ENCODE data around the gene BACH2. TPM values are rescaled to one million over a fixed set of nuclear protein-coding genes. Genes with fewer than 3 reads are reported as not detected.

Gene BACH2
- total and polyA plus RNA-seq, 10 of the 15 experiments (the other 5 are each of a cell fraction or from before 2014, with no cell fraction given), result 0.03 to 0.28 (median 0.04) TPM; not detected in 3

GRCh38 chr6:89950446-89950845 is 346.2 kb downstream of the BACH2 start:
- BruUV-seq (replicated peaks), result no TSS peak
- ChIA-PET POLR2A (no interaction called here), CTCF (interaction anchor here (0.7 to 2.0 kb wide), 2 partner anchors 10 to 529 kb away, joined by 3 to 9 read pairs; no protein-coding TSS in a partner anchor), RAD21 (ENCODE audit: unreplicated experiment) (no interaction called here), SMC1A (ENCODE audit: uncharacterized antibody, unreplicated experiment) (no interaction called here)
- intact Hi-C loops (cut with micrococcal nuclease; ENCODE audit: unreplicated experiment) (no loop called here), in situ Hi-C loops (cut with MboI) (no loop called here)
- Histone ChIP-seq H4K20me1 (ENCODE audit: control insufficient read depth, insufficient read depth) (no peaks in the 10 kb centered on the region), H3K9me3 (replicated peaks; ENCODE audit: control insufficient read depth, insufficient read depth, low read length) (no peaks in the 10 kb centered on the region), H3K27me3 (replicated peaks in 1 of 2; ENCODE audit: control insufficient read depth in 2 of 2, insufficient read depth in 2 of 2, low read length in 1 of 2) (peaks cover 0 to 3% of the 10 kb centered on the region in 2 experiments; a peak in 1 of 4 replicates), H3K9ac (ENCODE audit: control insufficient read depth, insufficient read depth, low read length) (no peak overlapping the region), H3K36me3 (ENCODE audit: control insufficient read depth in 2 of 2, insufficient read depth in 2 of 2, low read length in 1 of 2) (no peaks in the 10 kb centered on the region), H3K4me1 (ENCODE audit: control insufficient read depth, insufficient read depth, low read length) (no peaks in the 10 kb centered on the region), H3K27ac (ENCODE audit: control insufficient read depth, insufficient read depth) (no peak overlapping the region), H3K4me2 (ENCODE audit: control insufficient read depth, insufficient read depth) (no peak overlapping the region), H3K79me2 (ENCODE audit: control insufficient read depth, insufficient read depth, low read length) (no peaks in the 10 kb centered on the region), H2AFZ (ENCODE audit: control insufficient read depth, low read depth, low read length) (no peak overlapping the region), H3K4me3 (no peak overlapping the region)
- FAIRE-seq (no peak), ATAC-seq (no peak), DNase-seq (ENCODE audit: low read depth, low spot score) (no peak)
- WGBS (ENCODE audit: insufficient coverage, insufficient replicate concordance, low lambda C conversion rate, missing lambda C conversion rate), result 76% methylated on average over 17 of the region's 17 CpGs
- TF ChIP-seq E4F1 (IDR thresholded peaks at IDR 0.05; ENCODE audit: borderline replicate concordance, partially characterized antibody), result no peak
- no peak for TF ChIP-seq PKNOX1 (IDR thresholded peaks at IDR 0.05)
- no peak for TF ChIP-seq ZBTB11 (CRISPR knock-in tag; IDR thresholded peaks at IDR 0.05)
- no peak for TF ChIP-seq SMAD5 (IDR thresholded peaks at IDR 0.05; ENCODE audit: low read depth)
- no peak for TF ChIP-seq SREBF1 (IDR thresholded peaks at IDR 0.05; ENCODE audit: low read length)
- no peak for TF ChIP-seq POLR2AphosphoS5 (IDR thresholded peaks at IDR 0.05; ENCODE audit: low read length)
